CD4-positive, alpha-beta T cell treated with Interleukin-4 for 4 hours (primary cell): ENCODE measurements around the gene HIF1A.
"Not testable (repeated sequence)": the region's sequence is repeated elsewhere in the genome, so short reads cannot be mapped to it uniquely, and the experiment has no call there.

Experiments
- DNase-seq: peaks from one replicate; pipeline ENCODE4 v3.0.0-alpha.2; 2020

The HIF1A gene

GRCh38 chr14:61694830-61695694 is at the start of gene HIF1A:
HIF1A (plus strand) TSS chr14:61695513; CDS start chr14:61695805, 292 bp downstream.
- peak; percentile 98 for DNase-seq

- DNase-seq, result no peak
These were observed 48.8 kb upstream of the HIF1A start for GRCh38 chr14:61646366-61647116.

GRCh38 chr14:61647704-61648103 is 47.6 kb upstream of the HIF1A start:
- DNase-seq, result no peak

- DNase-seq, result no peak
These were observed 46.9 kb upstream of the HIF1A start for GRCh38 chr14:61648377-61648776.

- peak; percentile 51 for DNase-seq
These were observed 46.0 kb upstream of the HIF1A start for GRCh38 chr14:61649283-61649682.

- no peak for DNase-seq
These were observed 44.0 kb upstream of the HIF1A start for GRCh38 chr14:61651355-61651754.

GRCh38 chr14:61652526-61653262 is 42.6 kb upstream of the HIF1A start:
- DNase-seq, result no peak

- DNase-seq, result no peak
These were observed 41.8 kb upstream of the HIF1A start for GRCh38 chr14:61653507-61653906.

- DNase-seq, result no peak
These were observed 41.3 kb upstream of the HIF1A start for GRCh38 chr14:61654026-61654425.

GRCh38 chr14:61655777-61656176 is 39.5 kb upstream of the HIF1A start:
- no peak for DNase-seq

- DNase-seq, result peak; percentile 34
These were observed 39.0 kb upstream of the HIF1A start for GRCh38 chr14:61656341-61656740.

GRCh38 chr14:61658111-61658510 is 37.2 kb upstream of the HIF1A start:
- DNase-seq, result not testable (repeated sequence)

GRCh38 chr14:61659582-61659981 is 35.7 kb upstream of the HIF1A start:
- DNase-seq, result no peak

- peak; percentile 67 for DNase-seq
These were observed 33.6 kb upstream of the HIF1A start for GRCh38 chr14:61661471-61662400.

- DNase-seq, result peak; percentile 94
These were observed 32.6 kb upstream of the HIF1A start for GRCh38 chr14:61662437-61663311.

- peak; percentile 28 for DNase-seq
These were observed 31.9 kb upstream of the HIF1A start for GRCh38 chr14:61663312-61663979.

GRCh38 chr14:61668282-61668681 is 27.0 kb upstream of the HIF1A start:
- DNase-seq, result peak; percentile 48

- DNase-seq, result no peak
These were observed 24.7 kb upstream of the HIF1A start for GRCh38 chr14:61670576-61670975.

- peak; percentile 78 for DNase-seq
These were observed 24.2 kb upstream of the HIF1A start for GRCh38 chr14:61671082-61671481.

- DNase-seq, result no peak
These were observed 22.5 kb upstream of the HIF1A start for GRCh38 chr14:61672796-61673195.

- no peak for DNase-seq
These were observed 22.0 kb upstream of the HIF1A start for GRCh38 chr14:61673305-61673704.
